ENCODE results near the gene PLCL2. TPM values are rescaled to one million over a fixed set of nuclear protein-coding genes. Genes with fewer than 3 reads are reported as not detected.

The PLCL2 gene
- total RNA-seq, 3 donors from 2014 or later: 15.0 to 35.0 (median 18.8) TPM

GRCh38 chr3:17003457-17003856 is 118.7 kb downstream of the PLCL2 start:
- TF ChIP-seq CTCF (IDR thresholded peaks at IDR 0.05): no peak
- H3K4me3 ChIP-seq: no peak overlapping the region
- H3K4me1 ChIP-seq (ENCODE audit: low read depth): no peaks in the 10 kb centered on the region
- no peaks in the 10 kb centered on the region for H3K36me3 ChIP-seq (ENCODE audit: low read depth)
- intact Hi-C loops (cut with DNase I, micrococcal nuclease): no loop called here
- peaks cover 4% of the 10 kb centered on the region for H3K9me3 ChIP-seq
- no peak for ATAC-seq
- no peak for DNase-seq

DNA sequence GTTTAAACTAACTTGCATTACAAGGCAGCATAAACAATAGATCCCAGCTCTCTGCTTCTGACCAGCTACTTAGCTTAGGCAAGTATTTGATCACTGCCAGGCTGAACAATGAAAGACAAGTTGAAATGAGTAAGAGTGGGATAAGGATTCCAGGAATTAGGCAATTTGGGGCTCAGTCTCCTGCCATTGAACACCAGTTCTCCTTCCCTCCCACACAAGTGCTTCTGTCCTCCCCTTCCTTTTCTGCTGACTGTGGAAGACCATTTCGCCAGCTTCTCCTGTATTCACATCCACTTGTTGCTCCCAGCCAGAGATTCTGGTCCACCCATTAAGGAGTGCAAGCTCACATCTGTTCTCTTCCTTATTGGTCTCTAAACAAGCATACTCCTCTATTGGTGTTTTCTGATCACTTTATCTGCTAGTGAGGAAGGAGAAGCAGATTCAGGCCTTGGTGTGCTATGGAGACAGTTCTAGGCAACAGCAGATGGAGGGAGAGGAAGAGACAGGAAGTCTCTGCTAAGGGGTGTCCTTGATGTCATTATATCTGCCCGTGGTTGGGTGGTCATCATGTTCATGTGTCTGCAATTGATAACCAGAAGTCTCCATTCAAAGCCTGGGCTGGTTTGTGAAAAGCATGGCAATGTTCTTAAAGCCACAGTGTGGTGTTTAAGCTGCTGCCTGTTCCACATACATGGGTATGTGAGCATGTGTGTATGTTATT is 121.5 kb downstream of the PLCL2 start:
- intact Hi-C loops (cut with DNase I, micrococcal nuclease): no loop called here
- no peak overlapping the region for H3K4me3 ChIP-seq
- no peaks in the 10 kb centered on the region for H3K36me3 ChIP-seq (ENCODE audit: low read depth)
- H3K9me3 ChIP-seq: peaks cover 2% of the 10 kb centered on the region
- no peak for TF ChIP-seq CTCF (IDR thresholded peaks at IDR 0.05)
- DNase-seq: no peak
- ATAC-seq: peak; percentile 20
- H3K4me1 ChIP-seq (ENCODE audit: low read depth): no peaks in the 10 kb centered on the region

DNA sequence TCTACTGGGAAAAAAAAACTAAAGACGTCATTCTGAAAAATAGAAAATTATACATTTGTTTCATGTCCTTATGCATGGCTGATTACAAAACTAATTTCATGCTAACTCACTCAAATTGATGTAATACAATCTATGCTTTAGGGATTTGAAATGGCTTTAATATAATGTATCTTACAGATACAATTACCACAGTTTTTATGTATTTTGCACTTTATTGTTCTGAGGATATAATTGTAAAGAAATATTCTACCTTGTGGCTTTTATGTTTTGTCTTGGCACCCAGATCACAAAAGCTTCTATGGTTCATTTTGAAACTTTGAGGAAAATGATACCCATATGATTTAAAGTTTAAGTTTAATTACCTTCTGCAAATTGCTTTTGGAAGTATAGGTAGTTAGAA is 122.5 kb downstream of the PLCL2 start:
- no peak for ATAC-seq
- Histone ChIP-seq H3K4me3 (no peak overlapping the region), H3K9me3 (no peaks in the 10 kb centered on the region), H3K36me3 (ENCODE audit: low read depth) (no peaks in the 10 kb centered on the region), H3K4me1 (ENCODE audit: low read depth) (no peaks in the 10 kb centered on the region)
- no peak for DNase-seq
- intact Hi-C loops (cut with DNase I, micrococcal nuclease): no loop called here
- TF ChIP-seq CTCF (IDR thresholded peaks at IDR 0.05): no peak

GRCh38 chr3:17009826-17010225 is 125.1 kb downstream of the PLCL2 start:
- ATAC-seq: no peak
- intact Hi-C loops (cut with DNase I, micrococcal nuclease): no loop called here

GRCh38 chr3:17011728-17012338 is 127.1 kb downstream of the PLCL2 start:
- Histone ChIP-seq H3K9me3 (no peaks in the 10 kb centered on the region), H3K4me1 (ENCODE audit: low read depth) (no peaks in the 10 kb centered on the region), H3K4me3 (no peak overlapping the region), H3K36me3 (ENCODE audit: low read depth) (no peaks in the 10 kb centered on the region)
- intact Hi-C loops (cut with DNase I, micrococcal nuclease): no loop called here
- TF ChIP-seq CTCF (IDR thresholded peaks at IDR 0.05): no peak
- ATAC-seq: no peak
- no peak for DNase-seq

More at GRCh38 chr3:17009826-17010225, 125.1 kb downstream of the PLCL2 start:
- no peaks in the 10 kb centered on the region for H3K4me1 ChIP-seq (ENCODE audit: low read depth)
- TF ChIP-seq CTCF (IDR thresholded peaks at IDR 0.05): no peak
- H3K9me3 ChIP-seq: no peaks in the 10 kb centered on the region
- no peaks in the 10 kb centered on the region for H3K36me3 ChIP-seq (ENCODE audit: low read depth)
- DNase-seq: no peak
- H3K4me3 ChIP-seq: no peak overlapping the region

Measured in mucosa of descending colon (tissue), 3 donors.